Amygdala (tissue), 56 donors: Measurements from ENCODE around the gene CCDC88B.

ENCODE experiments used
- DNase-seq, 56 donors: peaks; one replicate each; lab custom pipeline; 2025; lab: John Stamatoyannopoulos, UW

The CCDC88B gene

GRCh38 chr11:64357904-64358535, 18.0 kb downstream of the CCDC88B start:
- peak in 1 of 56 donors; percentile 14 for DNase-seq

GRCh38 chr11:64358536-64358906, 18.5 kb downstream of the CCDC88B start:
- DNase-seq, result peak in 1 of 56 donors; percentile 55

GRCh38 chr11:64358907-64359711, 19.1 kb downstream of the CCDC88B start, which contains the start of gene RPS6KA4:
RPS6KA4 (plus strand) TSS chr11:64359162; CDS start chr11:64359236, 74 bp downstream.
- peak in 34 of 56 donors; percentile 12 to 80 (median 45) for DNase-seq

- peak in 14 of 56 donors; percentile 20 to 63 (median 37) for DNase-seq
Measured at GRCh38 chr11:64359712-64360445, 19.9 kb downstream of the CCDC88B start.

GRCh38 chr11:64360448-64360921, 20.5 kb downstream of the CCDC88B start:
- DNase-seq, result no peak

DNA sequence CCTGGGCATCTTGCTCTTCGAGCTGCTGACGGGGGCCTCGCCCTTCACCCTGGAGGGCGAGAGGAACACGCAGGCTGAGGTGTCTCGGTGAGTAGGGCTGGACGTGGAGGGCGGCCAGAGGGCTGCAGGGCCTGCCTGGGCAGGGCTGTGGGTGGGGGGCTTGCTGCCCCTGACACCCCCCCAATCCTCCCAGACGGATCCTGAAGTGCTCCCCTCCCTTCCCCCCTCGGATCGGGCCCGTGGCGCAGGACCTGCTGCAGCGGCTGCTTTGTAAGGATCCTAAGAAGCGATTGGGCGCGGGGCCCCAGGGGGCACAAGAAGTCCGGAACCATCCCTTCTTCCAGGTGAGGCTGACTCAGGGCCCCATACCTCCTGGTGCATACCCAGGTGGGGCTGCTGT, 21.7 kb downstream of the CCDC88B start:
- DNase-seq, result no peak

DNA sequence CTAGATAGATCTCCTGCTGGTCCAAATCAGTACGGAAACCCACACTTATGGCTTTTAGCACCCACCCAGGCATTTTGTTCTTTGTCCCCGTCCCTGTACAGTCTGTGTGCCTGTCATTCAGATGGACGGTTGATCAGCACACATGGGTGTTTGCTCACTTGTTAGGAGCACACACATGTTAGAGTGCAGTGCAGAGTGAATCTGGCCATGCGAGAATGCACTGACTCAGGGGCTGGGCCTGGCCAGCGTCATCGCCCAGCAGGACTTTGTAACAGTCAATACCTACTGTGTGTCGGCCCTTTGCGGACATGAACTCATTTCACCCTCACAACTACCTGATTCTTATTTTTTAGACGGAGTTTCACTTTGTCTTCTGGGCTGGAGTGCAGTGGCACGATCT, 22.3 kb downstream of the CCDC88B start:
- DNase-seq, result no peak

DNA sequence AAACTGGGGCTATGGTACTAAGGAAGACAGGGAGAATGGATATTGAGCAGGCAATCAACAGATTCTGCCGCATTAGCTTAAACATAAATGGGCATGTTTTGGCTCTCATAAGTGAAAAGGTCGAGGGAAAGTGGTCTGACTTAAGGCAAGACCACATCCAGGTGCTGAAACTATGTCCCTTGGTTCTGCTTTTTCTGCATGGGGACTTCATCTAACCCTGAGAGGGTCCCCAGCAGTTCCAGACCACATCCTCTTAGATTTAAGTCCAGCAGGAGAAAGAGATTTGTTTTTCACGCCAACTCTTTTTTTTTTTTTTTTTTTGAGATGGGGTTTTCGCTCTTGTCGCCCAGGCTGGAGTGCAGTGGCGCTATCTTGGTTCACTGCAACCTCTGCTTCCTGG, 24.4 kb downstream of the CCDC88B start:
- DNase-seq, result no peak

GRCh38 chr11:64364911-64365310, 24.9 kb downstream of the CCDC88B start:
- no peak for DNase-seq

- no peak for DNase-seq
Measured at GRCh38 chr11:64366751-64367150, 26.7 kb downstream of the CCDC88B start.

- DNase-seq, result no peak
Measured at GRCh38 chr11:64367931-64368672, 28.1 kb downstream of the CCDC88B start.

GRCh38 chr11:64368673-64369074, 28.7 kb downstream of the CCDC88B start:
- DNase-seq, result no peak

DNA sequence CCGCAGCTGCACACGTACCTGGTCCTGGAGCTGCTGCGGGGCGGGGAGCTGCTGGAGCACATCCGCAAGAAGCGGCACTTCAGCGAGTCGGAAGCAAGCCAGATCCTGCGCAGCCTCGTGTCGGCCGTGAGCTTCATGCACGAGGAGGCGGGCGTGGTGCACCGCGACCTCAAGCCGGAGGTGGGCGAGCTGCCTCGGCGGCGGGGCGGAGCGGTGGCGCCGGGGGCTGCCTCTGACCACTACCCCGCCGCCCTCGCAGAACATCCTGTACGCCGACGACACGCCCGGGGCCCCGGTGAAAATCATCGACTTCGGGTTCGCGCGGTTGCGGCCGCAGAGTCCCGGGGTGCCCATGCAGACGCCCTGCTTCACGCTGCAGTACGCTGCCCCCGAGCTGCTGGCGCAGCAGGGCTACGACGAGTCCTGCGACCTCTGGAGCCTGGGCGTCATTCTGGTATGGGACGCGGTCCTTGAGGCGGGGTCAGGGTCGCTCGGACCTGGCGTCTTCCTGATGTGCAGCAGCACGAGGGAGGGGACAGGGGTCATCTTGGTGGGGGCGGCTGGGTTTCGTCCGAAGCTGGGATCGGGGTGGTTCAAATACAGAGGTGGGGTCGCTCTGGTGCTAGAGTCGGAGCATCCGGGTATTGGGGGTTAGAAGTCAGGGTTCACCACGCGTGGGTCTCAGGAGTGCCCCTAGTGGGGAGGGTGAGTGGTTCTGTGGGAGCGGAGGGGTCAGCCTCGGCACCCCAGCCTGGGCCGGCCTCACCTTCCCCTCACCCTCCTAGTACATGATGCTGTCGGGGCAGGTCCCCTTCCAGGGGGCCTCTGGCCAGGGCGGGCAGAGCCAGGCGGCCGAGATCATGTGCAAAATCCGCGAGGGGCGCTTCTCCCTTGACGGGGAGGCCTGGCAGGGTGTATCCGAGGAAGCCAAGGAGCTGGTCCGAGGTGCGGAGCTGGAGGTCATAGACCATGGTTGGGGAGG, 29.7 kb downstream of the CCDC88B start:
- no peak for DNase-seq

DNA sequence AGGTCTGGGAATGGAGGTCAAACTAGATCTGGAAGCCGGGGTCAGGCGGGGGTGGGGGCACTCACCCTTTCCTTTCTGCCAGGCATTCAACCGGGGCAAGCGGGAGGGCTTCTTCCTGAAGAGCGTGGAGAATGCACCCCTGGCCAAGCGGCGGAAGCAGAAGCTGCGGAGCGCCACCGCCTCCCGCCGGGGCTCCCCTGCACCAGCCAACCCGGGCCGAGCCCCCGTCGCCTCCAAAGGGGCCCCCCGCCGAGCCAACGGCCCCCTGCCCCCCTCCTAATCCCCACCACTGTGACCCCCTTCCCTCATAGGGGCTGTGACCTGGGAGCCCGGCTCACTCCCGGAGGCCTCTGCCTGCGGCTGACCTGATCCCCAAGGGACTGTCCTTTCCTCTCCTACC, 31.2 kb downstream of the CCDC88B start:
- no peak for DNase-seq

- DNase-seq, result no peak
Measured at GRCh38 chr11:64372021-64372420, 32.0 kb downstream of the CCDC88B start.

DNA sequence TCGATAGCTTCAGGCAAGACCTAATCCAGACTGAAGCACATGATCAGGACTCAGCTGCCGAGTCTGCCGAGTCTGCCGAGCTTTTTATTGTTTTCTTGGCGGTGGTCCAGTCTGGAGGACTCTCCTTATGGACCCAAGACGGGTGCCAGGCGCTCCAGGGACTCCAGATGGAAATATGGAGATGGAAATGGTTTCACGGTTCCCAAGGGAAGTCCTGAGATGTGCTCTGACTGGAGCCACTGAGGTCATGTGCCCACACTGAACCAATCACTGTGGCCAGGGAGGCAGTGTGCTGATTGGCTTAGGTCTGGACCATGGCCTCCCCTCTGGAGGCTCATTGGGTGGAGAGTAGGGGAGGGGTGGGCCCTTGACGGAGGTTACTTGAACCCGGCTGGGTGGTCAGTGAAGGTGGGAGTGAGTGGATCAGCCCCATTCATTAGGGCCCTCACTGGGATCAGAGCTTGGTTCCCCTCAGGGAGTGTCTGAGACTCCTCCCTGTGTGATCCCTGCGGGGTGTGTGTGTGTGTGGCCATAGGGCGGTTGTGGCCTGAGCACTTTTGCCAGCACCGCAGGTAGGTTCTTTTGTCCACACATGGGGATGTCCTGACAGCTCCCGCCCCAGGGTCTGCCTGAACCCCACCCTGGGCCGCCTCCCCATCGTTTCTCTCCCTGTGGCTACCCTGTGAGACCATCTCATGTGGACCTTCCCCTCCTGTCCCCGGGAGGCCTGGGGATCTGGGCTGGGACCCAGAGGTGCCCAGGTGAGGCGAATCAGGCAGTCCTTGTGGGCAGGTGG, 33.0 kb downstream of the CCDC88B start:
- DNase-seq, result peak in 49 of 56 donors; percentile 15 to 90 (median 65)

GRCh38 chr11:64373598-64373974, 33.6 kb downstream of the CCDC88B start:
- no peak for DNase-seq

DNA sequence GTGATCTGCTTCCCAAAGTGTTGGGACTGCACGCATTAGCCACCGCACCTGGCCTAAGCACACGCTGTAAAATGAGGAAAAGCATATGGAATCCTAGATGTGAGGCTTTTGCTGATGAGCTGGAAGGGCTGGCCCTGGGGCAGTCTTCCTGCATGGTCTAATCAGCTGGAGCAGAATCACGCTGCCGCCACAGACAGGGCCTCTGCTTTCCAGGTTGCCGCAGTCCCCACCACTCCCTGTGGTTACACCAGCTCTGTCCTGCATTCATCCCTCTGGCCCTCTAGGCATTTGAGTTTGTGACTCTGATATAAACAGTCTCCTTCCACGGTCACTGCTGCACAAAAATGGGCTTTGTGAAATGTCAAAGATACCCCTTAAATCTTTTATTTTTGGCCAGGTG, 36.1 kb downstream of the CCDC88B start:
- DNase-seq, result no peak
